Measurements from ENCODE around the gene KCNN2. TPM values are rescaled to one million over a fixed set of nuclear protein-coding genes. Genes with fewer than 3 reads are reported as not detected.

Gene KCNN2
- polyA plus RNA-seq, 1 experiment: 4.6 TPM

GRCh38 chr5:114387433-114387832, 25.6 kb downstream of the KCNN2 start:
- no peaks in the 10 kb centered on the region for H3K36me3 ChIP-seq (ENCODE audit: control insufficient read depth, insufficient read depth, low read length)
- no peak overlapping the region for H3K4me3 ChIP-seq (ENCODE audit: low read depth, low read length)
- ChIA-PET POLR2A (no interaction called here), CTCF (no interaction called here)
- DNase-seq (ENCODE audit: low read depth): peak; percentile 18
- no peaks in the 10 kb centered on the region for H3K27me3 ChIP-seq (ENCODE audit: control insufficient read depth, insufficient read depth, low read length)
- no peak for TF ChIP-seq CTCF (IDR thresholded peaks at IDR 0.05; ENCODE audit: insufficient read depth, low read depth, low read length)

- Histone ChIP-seq H3K4me3 (ENCODE audit: low read depth, low read length) (no peak overlapping the region), H3K27me3 (ENCODE audit: control insufficient read depth, insufficient read depth, low read length) (no peaks in the 10 kb centered on the region), H3K36me3 (ENCODE audit: control insufficient read depth, insufficient read depth, low read length) (no peaks in the 10 kb centered on the region)
- DNase-seq (ENCODE audit: low read depth): no peak
- CTCF ChIA-PET: interaction anchor here (0.9 kb wide), 1 partner anchor 21 kb away, joined by 3 read pairs; no protein-coding TSS in a partner anchor
- POLR2A ChIA-PET: interaction anchor here (0.5 kb wide), 1 partner anchor 1589 kb away, joined by 3 read pairs; no protein-coding TSS in a partner anchor
- TF ChIP-seq CTCF (IDR thresholded peaks at IDR 0.05; ENCODE audit: insufficient read depth, low read depth, low read length): no peak
These were observed 28.6 kb downstream of the KCNN2 start for GRCh38 chr5:114390431-114390830.

- no peaks in the 10 kb centered on the region for H3K36me3 ChIP-seq (ENCODE audit: control insufficient read depth, insufficient read depth, low read length)
- peak; percentile 37 for DNase-seq (ENCODE audit: low read depth)
- ChIA-PET CTCF (interaction anchor here (0.5 to 0.9 kb wide), 3 partner anchors 22 to 146 kb away, joined by 3 to 6 read pairs (median 3); no protein-coding TSS in a partner anchor), POLR2A (interaction anchor here (0.6 kb wide), 1 partner anchor 381 kb away, joined by 3 read pairs; no protein-coding TSS in a partner anchor)
- no peak for TF ChIP-seq CTCF (IDR thresholded peaks at IDR 0.05; ENCODE audit: insufficient read depth, low read depth, low read length)
- H3K27me3 ChIP-seq (ENCODE audit: control insufficient read depth, insufficient read depth, low read length): no peaks in the 10 kb centered on the region
- no peak overlapping the region for H3K4me3 ChIP-seq (ENCODE audit: low read depth, low read length)
These were observed 29.5 kb downstream of the KCNN2 start for GRCh38 chr5:114391321-114391720.

GRCh38 chr5:114393159-114393558, 31.3 kb downstream of the KCNN2 start:
- no peaks in the 10 kb centered on the region for H3K36me3 ChIP-seq (ENCODE audit: control insufficient read depth, insufficient read depth, low read length)
- DNase-seq (ENCODE audit: low read depth): no peak
- ChIA-PET CTCF (no interaction called here), POLR2A (interaction anchor here (0.7 kb wide), 1 partner anchor 62 kb away, joined by 4 read pairs; no protein-coding TSS in a partner anchor)
- TF ChIP-seq CTCF (IDR thresholded peaks at IDR 0.05; ENCODE audit: insufficient read depth, low read depth, low read length): no peak
- H3K4me3 ChIP-seq (ENCODE audit: low read depth, low read length): no peak overlapping the region
- no peaks in the 10 kb centered on the region for H3K27me3 ChIP-seq (ENCODE audit: control insufficient read depth, insufficient read depth, low read length)

- Histone ChIP-seq H3K27me3 (ENCODE audit: control insufficient read depth, insufficient read depth, low read length) (no peaks in the 10 kb centered on the region), H3K4me3 (ENCODE audit: low read depth, low read length) (no peak overlapping the region), H3K36me3 (ENCODE audit: control insufficient read depth, insufficient read depth, low read length) (no peaks in the 10 kb centered on the region)
- TF ChIP-seq CTCF (IDR thresholded peaks at IDR 0.05; ENCODE audit: insufficient read depth, low read depth, low read length): no peak
- ChIA-PET POLR2A (no interaction called here), CTCF (no interaction called here)
- no peak for DNase-seq (ENCODE audit: low read depth)
These were observed 40.3 kb downstream of the KCNN2 start for GRCh38 chr5:114402206-114402605.
